H1 (cell line): ENCODE data around the gene SF3B2. TPM values are rescaled to one million over a fixed set of nuclear protein-coding genes. Genes with fewer than 3 reads are reported as not detected.

ENCODE experiments used
- CHD7 ChIP-seq: fragments of 300-600 bp; sonication (generic); IDR thresholded peaks from 2 replicates; pipeline ENCODE4 v1.7.1; 2012; ENCODE audit warnings: low read length, moderate library complexity, mild to moderate bottlenecking, inconsistent platforms; ENCODE audit not compliant: insufficient replicate concordance
- POLR2AphosphoS5 ChIP-seq: IDR thresholded peaks from 2 replicates; pipeline ENCODE4 v1.6.1; 2011; ENCODE audit warnings: low read depth, low read length
- POU5F1 ChIP-seq: IDR thresholded peaks from 2 replicates; pipeline ENCODE4 v1.6.1; 2011; ENCODE audit warnings: low read depth, mild to moderate bottlenecking, low read length, moderate library complexity
- polyA plus RNA-seq, 7 experiments: library from polyadenylated mRNA; depleted of rRNA in 3 of 7; stranded (reverse) in 5 of 7; unstranded in 2 of 7; fragments of >200 nt in 5 of 7; fragments of 200-250 nt in 2 of 7; gene quantifications; 1 replicate in 5 of 7; 2 replicates in 1 of 7; 4 replicates in 1 of 7; pipeline versions ENCODE4 v1.2.1 to v1.2.3, GENCODE V29; 2011 to 2013; ENCODE audit warnings: missing spikeins in 2 of 7, mixed read lengths in 2 of 7
- total RNA-seq: library from RNA; stranded (reverse); fragmentation: NEBNext Ultra II Directional; extraction: Animal tissue kit (Norgen Biotek cat#: 25700); gene quantifications from 2 replicates; pipeline ENCODE4 v1.2.1, GENCODE V29; 2021

SF3B2 gene
- total and polyA plus RNA-seq, 2 of the 8 experiments (the other 6 are each of a cell fraction or from before 2014, with no cell fraction given), result 182 to 237 TPM

- no peak for TF ChIP-seq CHD7
- no peak for TF ChIP-seq POLR2AphosphoS5
- TF ChIP-seq POU5F1, result no peak
Observed at GRCh38 chr11:66056501-66056900, 4.3 kb downstream of the SF3B2 start (continued).
